ENCODE data around the gene NUP43. TPM values are rescaled to one million over a fixed set of nuclear protein-coding genes. Genes with fewer than 3 reads are reported as not detected.

The NUP43 gene
- total and polyA plus RNA-seq, 2 of the 13 experiments (the other 11 are each of a cell fraction or from before 2014, with no cell fraction given): 38.9 to 85.1 TPM

- TF ChIP-seq U2AF1 (optimal IDR thresholded peaks at IDR 0.05; ENCODE audit: low read depth, low read length): peak; percentile 62
- TF ChIP-seq ZNF766 (CRISPR knock-in tag; IDR thresholded peaks at IDR 0.05; ENCODE audit: borderline replicate concordance): peak; percentile 78
- TF ChIP-seq ZNF329 (CRISPR knock-in tag; IDR thresholded peaks at IDR 0.05; ENCODE audit: low read depth): no peak
- TF ChIP-seq ZNF589 (CRISPR knock-in tag; conservative IDR thresholded peaks at IDR 0.05): 0 out of 2 replicates have a peak, but pooled peaks have one; percentile 74
- TF ChIP-seq KDM4B (CRISPR knock-in tag; IDR thresholded peaks at IDR 0.05): no peak; the same call in 1 of the 2 replicates
- TF ChIP-seq KIAA2018 (CRISPR knock-in tag; IDR thresholded peaks at IDR 0.05; ENCODE audit: borderline replicate concordance): no peak
- peak; percentile 92; the same call in 1 of the 2 replicates for TF ChIP-seq ZNF841 (CRISPR knock-in tag; IDR thresholded peaks at IDR 0.05; ENCODE audit: borderline replicate concordance)
- peak; percentile 96 for TF ChIP-seq ZNF547 (CRISPR knock-in tag; IDR thresholded peaks at IDR 0.05)
- TF ChIP-seq ETV5 (CRISPR knock-in tag; IDR thresholded peaks at IDR 0.05; ENCODE audit: borderline replicate concordance): peak; percentile 81
- TF ChIP-seq ZNF124 (CRISPR knock-in tag; IDR thresholded peaks at IDR 0.05): peak; percentile 59; the same call in 1 of the 2 replicates
- TF ChIP-seq GMEB2 (CRISPR knock-in tag; IDR thresholded peaks at IDR 0.05; ENCODE audit: low read depth): 0 out of 2 replicates have a peak, but pooled peaks have one; percentile 32
- TF ChIP-seq ZNF205 (CRISPR knock-in tag; IDR thresholded peaks at IDR 0.05): peak; percentile 54; the same call in 1 of the 2 replicates
- TF ChIP-seq SMC3 (IDR thresholded peaks at IDR 0.05; ENCODE audit: low read length): no peak
- no peak for TF ChIP-seq FOXA1 (IDR thresholded peaks at IDR 0.05)
- TF ChIP-seq FOXA1 (CRISPR knock-in tag; IDR thresholded peaks at IDR 0.05): no peak; the same call in 1 of the 2 replicates
- peak; percentile 94 for TF ChIP-seq ARNT2 (CRISPR knock-in tag; IDR thresholded peaks at IDR 0.05; ENCODE audit: low read depth)
- TF ChIP-seq AGO1 (IDR thresholded peaks at IDR 0.05; ENCODE audit: low read depth, low read length, poor library complexity, severe bottlenecking): no peak
These were observed 28.5 kb downstream of the NUP43 start, which contains the start of gene LATS1 (continued) for GRCh38 chr6:149717588-149718458.

All from HepG2 (cell line).